ENCODE measurements around the gene DYRK3. TPM values are rescaled to one million over a fixed set of nuclear protein-coding genes. Genes with fewer than 3 reads are reported as not detected.

Gene DYRK3
- total RNA-seq, 1 donor from 2014 or later = 5.9 TPM

DNA sequence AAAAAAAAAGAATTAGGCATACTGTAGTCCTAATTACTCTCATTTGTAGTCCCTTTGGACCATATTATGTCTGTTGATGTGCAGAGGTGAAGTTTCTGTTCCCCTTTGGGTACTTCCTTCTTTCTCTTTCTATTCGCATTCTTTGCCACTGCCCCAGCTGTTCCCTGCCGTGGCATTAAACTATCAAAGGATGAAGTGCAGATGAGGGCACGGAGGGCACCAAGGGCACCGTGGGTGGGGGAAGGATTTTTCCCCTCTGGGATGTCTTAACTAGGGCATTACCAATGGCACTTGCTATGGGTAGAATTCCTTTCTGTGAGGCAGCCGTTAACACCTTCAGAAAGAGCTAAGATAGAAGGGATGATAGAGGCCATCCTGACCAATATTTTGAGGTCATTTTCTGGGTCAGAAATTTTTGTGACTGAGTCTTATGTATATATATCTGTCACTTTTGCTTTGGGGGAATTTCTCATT is 44.4 kb downstream of the DYRK3 start:
- DNase-seq (ENCODE audit: extremely low spot score in 2 of 2) = no peak
- no peaks in the 10 kb centered on the region for H3K27me3 ChIP-seq
- peaks cover 27% of the 10 kb centered on the region for H3K4me1 ChIP-seq
- no peak overlapping the region for H3K27ac ChIP-seq
- H3K4me3 ChIP-seq = no peak overlapping the region
- TF ChIP-seq, protein P1, sequence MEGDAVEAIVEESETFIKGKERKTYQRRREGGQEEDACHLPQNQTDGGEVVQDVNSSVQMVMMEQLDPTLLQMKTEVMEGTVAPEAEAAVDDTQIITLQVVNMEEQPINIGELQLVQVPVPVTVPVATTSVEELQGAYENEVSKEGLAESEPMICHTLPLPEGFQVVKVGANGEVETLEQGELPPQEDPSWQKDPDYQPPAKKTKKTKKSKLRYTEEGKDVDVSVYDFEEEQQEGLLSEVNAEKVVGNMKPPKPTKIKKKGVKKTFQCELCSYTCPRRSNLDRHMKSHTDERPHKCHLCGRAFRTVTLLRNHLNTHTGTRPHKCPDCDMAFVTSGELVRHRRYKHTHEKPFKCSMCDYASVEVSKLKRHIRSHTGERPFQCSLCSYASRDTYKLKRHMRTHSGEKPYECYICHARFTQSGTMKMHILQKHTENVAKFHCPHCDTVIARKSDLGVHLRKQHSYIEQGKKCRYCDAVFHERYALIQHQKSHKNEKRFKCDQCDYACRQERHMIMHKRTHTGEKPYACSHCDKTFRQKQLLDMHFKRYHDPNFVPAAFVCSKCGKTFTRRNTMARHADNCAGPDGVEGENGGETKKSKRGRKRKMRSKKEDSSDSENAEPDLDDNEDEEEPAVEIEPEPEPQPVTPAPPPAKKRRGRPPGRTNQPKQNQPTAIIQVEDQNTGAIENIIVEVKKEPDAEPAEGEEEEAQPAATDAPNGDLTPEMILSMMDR (IDR thresholded peaks at IDR 0.05) = no peak
- no peak for TF ChIP-seq POLR2AphosphoS5 (IDR thresholded peaks at IDR 0.05; ENCODE audit: insufficient read depth in 1 of 2, low read depth in 1 of 2)
- TF ChIP-seq POLR2A (IDR thresholded peaks at IDR 0.05) = no peak
- intact Hi-C loops (cut with DNase I) = no loop called here
- H3K9me3 ChIP-seq = no peaks in the 10 kb centered on the region
- no peaks in the 10 kb centered on the region for H3K36me3 ChIP-seq

DNA sequence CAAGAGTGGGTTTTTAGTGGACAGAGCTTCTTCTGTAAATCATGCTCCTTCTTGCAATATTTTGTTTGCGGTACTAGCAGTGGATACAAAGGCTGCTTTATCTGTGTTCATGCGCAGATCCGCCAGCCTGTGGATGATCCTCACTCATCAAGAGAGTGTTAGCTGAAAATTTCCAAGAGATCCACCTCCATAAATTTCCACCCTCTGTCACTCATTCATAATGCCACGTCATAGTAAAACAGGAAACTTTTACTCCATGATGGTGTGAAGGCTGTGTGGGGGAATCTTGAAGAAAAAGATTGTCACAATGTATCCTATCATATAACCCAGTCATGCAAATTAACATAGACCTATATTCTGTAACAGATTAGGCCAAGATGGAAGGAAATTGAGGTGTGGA is 44.9 kb downstream of the DYRK3 start:
- Histone ChIP-seq H3K27ac (no peak overlapping the region), H3K4me1 (peaks cover 22% of the 10 kb centered on the region), H3K9me3 (no peaks in the 10 kb centered on the region), H3K4me3 (no peak overlapping the region), H3K36me3 (no peaks in the 10 kb centered on the region), H3K27me3 (no peaks in the 10 kb centered on the region)
- intact Hi-C loops (cut with DNase I) = no loop called here
- no peak for TF ChIP-seq POLR2A (IDR thresholded peaks at IDR 0.05)
- no peak for TF ChIP-seq POLR2AphosphoS5 (IDR thresholded peaks at IDR 0.05; ENCODE audit: insufficient read depth in 1 of 2, low read depth in 1 of 2)
- TF ChIP-seq, protein P1 (IDR thresholded peaks at IDR 0.05) = no peak
- DNase-seq (ENCODE audit: extremely low spot score in 2 of 2) = no peak

DNA sequence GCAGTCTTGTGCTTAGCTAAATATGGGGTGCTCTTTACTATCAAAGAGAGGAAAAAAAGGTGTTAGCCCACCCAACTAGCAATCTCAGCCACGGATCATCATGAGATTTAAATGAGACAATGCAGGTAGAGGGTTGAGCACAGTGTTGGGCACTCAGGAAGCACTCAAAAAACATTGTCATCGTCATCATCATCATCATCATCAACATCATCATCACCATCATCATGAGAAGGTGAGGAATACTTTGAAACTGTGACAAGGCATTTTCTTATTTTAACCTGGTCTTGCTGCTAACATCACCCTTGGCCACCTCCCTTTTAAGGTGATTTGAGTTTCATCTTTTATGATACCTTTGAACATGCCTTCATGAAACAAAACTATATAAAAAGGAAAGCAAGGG is 46.0 kb downstream of the DYRK3 start:
- TF ChIP-seq POLR2A (IDR thresholded peaks at IDR 0.05) (no peak), POLR2AphosphoS5 (IDR thresholded peaks at IDR 0.05; ENCODE audit: insufficient read depth in 1 of 2, low read depth in 1 of 2) (no peak)
- TF ChIP-seq, protein P1 (IDR thresholded peaks at IDR 0.05) = no peak
- H3K36me3 ChIP-seq = no peaks in the 10 kb centered on the region
- H3K4me1 ChIP-seq = peaks cover 18% of the 10 kb centered on the region
- H3K27me3 ChIP-seq = no peaks in the 10 kb centered on the region
- H3K4me3 ChIP-seq = no peak overlapping the region
- no peaks in the 10 kb centered on the region for H3K9me3 ChIP-seq
- intact Hi-C loops (cut with DNase I) = no loop called here
- H3K27ac ChIP-seq = peak overlapping the region; percentile 55
- no peak for DNase-seq (ENCODE audit: extremely low spot score in 2 of 2)

DNA sequence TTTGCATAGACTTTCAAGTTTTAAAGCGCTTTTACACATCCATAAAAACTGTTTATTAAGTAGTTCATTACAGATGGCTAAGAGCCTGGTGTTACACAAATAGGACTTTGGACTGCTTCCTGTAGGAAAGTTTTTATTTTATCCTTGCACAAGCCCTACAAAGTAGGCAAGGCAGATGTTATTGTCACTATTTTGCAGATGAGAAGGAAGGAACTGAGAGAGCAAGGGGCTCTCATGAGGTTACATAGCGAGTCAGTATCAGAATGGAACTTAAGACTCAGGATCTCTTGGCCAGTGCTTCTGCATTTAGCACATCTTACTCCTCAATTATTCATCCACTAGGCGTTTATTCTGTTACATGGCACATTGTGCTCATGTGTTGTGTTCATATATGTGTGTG is 46.8 kb downstream of the DYRK3 start:
- no peaks in the 10 kb centered on the region for H3K9me3 ChIP-seq
- intact Hi-C loops (cut with DNase I) = no loop called here
- no peaks in the 10 kb centered on the region for H3K27me3 ChIP-seq
- peaks cover 25% of the 10 kb centered on the region for H3K4me1 ChIP-seq
- TF ChIP-seq POLR2AphosphoS5 (IDR thresholded peaks at IDR 0.05; ENCODE audit: insufficient read depth in 1 of 2, low read depth in 1 of 2) (no peak), POLR2A (IDR thresholded peaks at IDR 0.05) (no peak)
- TF ChIP-seq, protein P1 (IDR thresholded peaks at IDR 0.05) = no peak
- no peaks in the 10 kb centered on the region for H3K36me3 ChIP-seq
- no peak overlapping the region for H3K4me3 ChIP-seq
- H3K27ac ChIP-seq = peak overlapping the region; percentile 55
- no peak for DNase-seq (ENCODE audit: extremely low spot score in 2 of 2)

DNA sequence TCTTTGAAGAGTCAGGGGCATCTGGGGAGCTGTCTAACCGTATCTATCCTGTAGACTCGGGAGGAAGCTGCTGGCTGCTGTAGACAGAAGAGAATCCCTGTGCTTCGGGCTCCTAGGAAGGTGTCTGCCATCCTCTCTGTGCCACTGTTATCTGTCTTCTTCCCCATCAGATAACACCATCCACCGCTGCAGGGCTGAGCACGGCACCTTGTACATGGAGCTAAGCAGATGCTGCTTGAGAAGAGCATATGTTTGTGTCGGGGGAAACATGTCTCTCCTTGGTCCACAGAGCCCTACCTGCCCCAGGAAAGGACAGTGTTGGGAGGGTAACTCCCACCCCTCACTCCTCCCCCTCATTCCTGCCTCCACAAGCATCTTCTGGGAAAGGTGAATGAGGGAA is 48.0 kb downstream of the DYRK3 start:
- no peaks in the 10 kb centered on the region for H3K27me3 ChIP-seq
- H3K9me3 ChIP-seq = no peaks in the 10 kb centered on the region
- no peak for DNase-seq (ENCODE audit: extremely low spot score in 2 of 2)
- H3K27ac ChIP-seq = no peak overlapping the region
- no peak overlapping the region for H3K4me3 ChIP-seq
- no peaks in the 10 kb centered on the region for H3K36me3 ChIP-seq
- intact Hi-C loops (cut with DNase I) = no loop called here
- H3K4me1 ChIP-seq = peaks cover 37% of the 10 kb centered on the region
- TF ChIP-seq POLR2A (IDR thresholded peaks at IDR 0.05) (no peak), POLR2AphosphoS5 (IDR thresholded peaks at IDR 0.05; ENCODE audit: insufficient read depth in 1 of 2, low read depth in 1 of 2) (no peak)
- TF ChIP-seq, protein P1 (IDR thresholded peaks at IDR 0.05) = no peak

Data from vagina (tissue), 2 donors.